Astrocyte (in vitro differentiated cells and primary cell): Measurements from ENCODE around the gene METTL24. TPM values are rescaled to one million over a fixed set of nuclear protein-coding genes. Genes with fewer than 3 reads are reported as not detected.

Source experiments
- DNase-seq: peaks from one replicate; pipeline ENCODE4 v3.0.0-alpha.2; 2010; ENCODE audit warnings: low read depth
- FAIRE-seq: peaks from 2 replicates; lab custom pipeline; 2011; peaks lifted over from hg19 to GRCh38; lab: Jason Lieb, UNC
- H2AFZ ChIP-seq: 2 replicates; pipeline ENCODE4 v1.6.0; 2012; ENCODE audit warnings: low read depth, low read length, inconsistent platforms
- H3K27ac ChIP-seq: 2 replicates; pipeline ENCODE4 v1.5.1; 2011; ENCODE audit warnings: low read depth, low read length, inconsistent platforms
- H3K27me3 ChIP-seq: 2 replicates; pipeline ENCODE4 v1.6.0; 2011; ENCODE audit warnings: low read length, inconsistent platforms; ENCODE audit not compliant: insufficient read depth
- H3K36me3 ChIP-seq: 2 replicates; pipeline ENCODE4 v1.5.1; 2011; ENCODE audit warnings: low read length, inconsistent platforms; ENCODE audit not compliant: insufficient read depth
- H3K4me1 ChIP-seq: 2 replicates; pipeline ENCODE4 v1.5.1; 2011; ENCODE audit warnings: low read length, inconsistent platforms; ENCODE audit not compliant: insufficient read depth
- H3K4me2 ChIP-seq: 2 replicates; pipeline ENCODE4 v1.6.0; 2012; ENCODE audit warnings: low read length, inconsistent platforms
- H3K4me3 ChIP-seq: 2 replicates; pipeline ENCODE4 v1.5.1; 2011; ENCODE audit warnings: low read depth, mild to moderate bottlenecking, low read length, inconsistent platforms; ENCODE audit not compliant: insufficient read depth
- H3K79me2 ChIP-seq: 2 replicates; pipeline ENCODE4 v1.6.0; 2012; ENCODE audit warnings: mild to moderate bottlenecking, low read length, inconsistent platforms; ENCODE audit not compliant: insufficient read depth
- H3K9ac ChIP-seq: 2 replicates; pipeline ENCODE4 v1.6.0; 2012; ENCODE audit warnings: mild to moderate bottlenecking, low read length, inconsistent platforms
- H3K9me3 ChIP-seq: 2 replicates; pipeline ENCODE4 v1.5.1; 2012; ENCODE audit warnings: low read depth, mild to moderate bottlenecking, low read length, inconsistent platforms; ENCODE audit not compliant: insufficient read depth
- H4K20me1 ChIP-seq: 2 replicates; pipeline ENCODE4 v1.6.0; 2012; ENCODE audit warnings: low read length, inconsistent platforms; ENCODE audit not compliant: insufficient read depth
- H3K27ac Mint-ChIP-seq: one replicate; pipeline ENCODE4 v1.8.0; 2021; ENCODE audit warnings: mild to moderate bottlenecking, mixed read lengths; ENCODE audit not compliant: unreplicated experiment
- H3K27me3 Mint-ChIP-seq: one replicate; pipeline ENCODE4 v1.8.0; 2021; ENCODE audit warnings: low read depth, mixed read lengths; ENCODE audit not compliant: unreplicated experiment
- H3K36me3 Mint-ChIP-seq: one replicate; pipeline ENCODE4 v1.8.0; 2021; ENCODE audit warnings: low read depth, mixed read lengths; ENCODE audit not compliant: unreplicated experiment
- H3K4me1 Mint-ChIP-seq: one replicate; pipeline ENCODE4 v1.8.0; 2021; ENCODE audit warnings: low read depth, mixed read lengths; ENCODE audit not compliant: unreplicated experiment
- H3K4me3 Mint-ChIP-seq: one replicate; pipeline ENCODE4 v1.8.0; 2021; ENCODE audit warnings: mild to moderate bottlenecking, moderate library complexity, mixed read lengths; ENCODE audit not compliant: unreplicated experiment
- H3K9me3 Mint-ChIP-seq: one replicate; pipeline ENCODE4 v1.8.0; 2021; ENCODE audit warnings: mild to moderate bottlenecking, mixed read lengths; ENCODE audit not compliant: unreplicated experiment
- EZH2 ChIP-seq: IDR thresholded peaks from 2 replicates; pipeline ENCODE4 v1.6.1; 2012; ENCODE audit warnings: mild to moderate bottlenecking, low read length, inconsistent platforms; ENCODE audit not compliant: insufficient read depth
- total RNA-seq: library from RNA; stranded (reverse); gene quantifications from 2 replicates; pipeline ENCODE4 v1.2.1, GENCODE V29; 2021
- TF ChIP-seq, protein P1 (sequence below): IDR thresholded peaks from 2 replicates; pipeline ENCODE4 v1.5.1; 2011; ENCODE audit warnings: low read depth, mild to moderate bottlenecking, inconsistent platforms, low read length, moderate library complexity; ENCODE audit not compliant: insufficient read depth

The METTL24 gene
- total RNA-seq, 1 donor from 2014 or later = 0.75 TPM

DNA sequence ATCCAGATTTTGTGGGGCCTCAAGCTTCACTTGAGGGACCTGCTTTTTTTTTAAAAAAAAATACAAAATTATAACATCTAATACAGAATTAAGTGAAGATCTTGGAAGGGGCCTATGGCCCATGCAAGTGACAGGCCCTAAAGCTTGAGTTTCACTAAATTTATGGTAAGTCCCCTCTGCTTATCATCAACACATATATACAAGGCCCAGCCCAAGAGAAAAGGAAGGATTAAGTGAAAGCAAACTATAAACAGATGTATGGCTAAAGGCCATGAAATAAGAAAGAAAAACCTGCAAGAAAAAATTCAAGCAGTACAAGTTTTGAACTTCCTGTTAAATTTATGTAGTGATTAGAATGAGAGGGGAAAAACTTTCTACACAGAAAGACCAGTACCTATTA, 91.2 kb downstream of the METTL24 start:
- no peaks in the 10 kb centered on the region for H3K27me3 ChIP-seq
- no peak overlapping the region for H3K27ac ChIP-seq
- no peaks in the 10 kb centered on the region for H3K4me1 ChIP-seq
- no peaks in the 10 kb centered on the region for H3K79me2 ChIP-seq
- no peak for DNase-seq
- no peak overlapping the region for H3K4me3 ChIP-seq
- no peak overlapping the region for H3K27ac Mint-ChIP-seq
- no peak overlapping the region for H3K4me3 Mint-ChIP-seq
- H3K9me3 Mint-ChIP-seq = no peaks in the 10 kb centered on the region
- TF ChIP-seq, protein P1, sequence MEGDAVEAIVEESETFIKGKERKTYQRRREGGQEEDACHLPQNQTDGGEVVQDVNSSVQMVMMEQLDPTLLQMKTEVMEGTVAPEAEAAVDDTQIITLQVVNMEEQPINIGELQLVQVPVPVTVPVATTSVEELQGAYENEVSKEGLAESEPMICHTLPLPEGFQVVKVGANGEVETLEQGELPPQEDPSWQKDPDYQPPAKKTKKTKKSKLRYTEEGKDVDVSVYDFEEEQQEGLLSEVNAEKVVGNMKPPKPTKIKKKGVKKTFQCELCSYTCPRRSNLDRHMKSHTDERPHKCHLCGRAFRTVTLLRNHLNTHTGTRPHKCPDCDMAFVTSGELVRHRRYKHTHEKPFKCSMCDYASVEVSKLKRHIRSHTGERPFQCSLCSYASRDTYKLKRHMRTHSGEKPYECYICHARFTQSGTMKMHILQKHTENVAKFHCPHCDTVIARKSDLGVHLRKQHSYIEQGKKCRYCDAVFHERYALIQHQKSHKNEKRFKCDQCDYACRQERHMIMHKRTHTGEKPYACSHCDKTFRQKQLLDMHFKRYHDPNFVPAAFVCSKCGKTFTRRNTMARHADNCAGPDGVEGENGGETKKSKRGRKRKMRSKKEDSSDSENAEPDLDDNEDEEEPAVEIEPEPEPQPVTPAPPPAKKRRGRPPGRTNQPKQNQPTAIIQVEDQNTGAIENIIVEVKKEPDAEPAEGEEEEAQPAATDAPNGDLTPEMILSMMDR = no peak
- TF ChIP-seq EZH2 = no peak
- H3K9ac ChIP-seq = no peak overlapping the region
- H3K4me2 ChIP-seq = no peak overlapping the region
- no peaks in the 10 kb centered on the region for H3K36me3 Mint-ChIP-seq
- H3K4me1 Mint-ChIP-seq = peaks cover 14% of the 10 kb centered on the region
- FAIRE-seq = no peak
- H3K9me3 ChIP-seq = no peaks in the 10 kb centered on the region
- no peak overlapping the region for H2AFZ ChIP-seq
- no peaks in the 10 kb centered on the region for H3K36me3 ChIP-seq
- H3K27me3 Mint-ChIP-seq = no peaks in the 10 kb centered on the region
- H4K20me1 ChIP-seq = no peaks in the 10 kb centered on the region

DNA sequence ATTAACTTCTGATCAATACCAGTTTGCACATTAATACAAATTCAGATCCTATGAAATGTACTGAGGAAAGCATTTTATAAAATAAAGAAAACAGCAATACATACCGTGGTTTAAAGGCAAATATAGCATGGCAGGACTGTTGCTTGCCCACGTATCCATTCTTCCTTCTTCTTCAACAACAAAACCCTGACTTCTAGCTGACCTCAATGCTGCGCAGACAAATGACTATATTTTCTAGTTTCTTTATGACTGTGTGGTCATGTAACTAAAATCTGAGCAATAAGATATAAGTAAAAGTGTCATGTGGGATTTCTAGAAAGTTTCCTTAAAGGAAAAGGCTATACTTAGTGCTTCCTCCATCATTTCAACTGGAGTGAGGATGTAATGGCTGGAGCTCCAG, 92.9 kb downstream of the METTL24 start:
- H4K20me1 ChIP-seq = no peaks in the 10 kb centered on the region
- H3K9me3 ChIP-seq = no peaks in the 10 kb centered on the region
- FAIRE-seq (no peak), DNase-seq (no peak)
- no peak overlapping the region for H2AFZ ChIP-seq
- no peak overlapping the region for H3K4me2 ChIP-seq
- H3K9me3 Mint-ChIP-seq = peaks cover 6% of the 10 kb centered on the region
- H3K27me3 ChIP-seq = no peaks in the 10 kb centered on the region
- H3K4me3 Mint-ChIP-seq = no peak overlapping the region
- peaks cover 11% of the 10 kb centered on the region for H3K4me1 Mint-ChIP-seq
- H3K9ac ChIP-seq = no peak overlapping the region
- TF ChIP-seq, protein P1 = no peak
- TF ChIP-seq EZH2 = no peak
- H3K79me2 ChIP-seq = no peaks in the 10 kb centered on the region
- no peaks in the 10 kb centered on the region for H3K27me3 Mint-ChIP-seq
- no peaks in the 10 kb centered on the region for H3K36me3 ChIP-seq
- H3K27ac ChIP-seq = no peak overlapping the region
- no peaks in the 10 kb centered on the region for H3K36me3 Mint-ChIP-seq
- H3K4me1 ChIP-seq = no peaks in the 10 kb centered on the region
- no peak overlapping the region for H3K4me3 ChIP-seq
- H3K27ac Mint-ChIP-seq = no peak overlapping the region

DNA sequence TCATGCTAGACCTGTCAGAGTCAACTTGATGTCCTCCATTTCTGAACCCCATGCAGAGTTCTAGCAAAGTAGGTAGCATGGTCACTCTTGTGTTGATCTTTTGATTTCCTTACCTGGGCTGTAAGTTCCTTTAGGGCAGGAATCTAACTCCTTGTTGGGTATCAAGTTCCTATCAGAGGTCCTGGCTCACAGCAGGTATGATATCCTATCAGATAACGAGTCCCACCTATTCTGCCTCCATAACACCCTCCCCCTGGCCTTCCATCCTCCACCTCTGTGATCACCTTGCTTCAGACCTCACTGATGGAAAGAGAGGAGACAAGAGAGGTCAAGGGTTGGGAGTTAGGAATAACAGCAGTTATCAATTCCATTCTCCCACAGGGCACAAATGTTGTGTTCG, 101.8 kb downstream of the METTL24 start:
- peaks cover 10% of the 10 kb centered on the region for H3K9me3 Mint-ChIP-seq

More for the DNA sequence above, 101.8 kb downstream of the METTL24 start:
- TF ChIP-seq, protein P1 = no peak
- TF ChIP-seq EZH2 = no peak
- Histone ChIP-seq H3K27me3 (no peaks in the 10 kb centered on the region), H3K9me3 (no peaks in the 10 kb centered on the region), H3K9ac (no peak overlapping the region), H3K79me2 (no peaks in the 10 kb centered on the region), H4K20me1 (no peaks in the 10 kb centered on the region), H3K27ac (no peak overlapping the region), H2AFZ (no peak overlapping the region), H3K4me3 (no peak overlapping the region), H3K4me1 (no peaks in the 10 kb centered on the region), H3K36me3 (no peaks in the 10 kb centered on the region), H3K4me2 (no peak overlapping the region)
- H3K36me3 Mint-ChIP-seq = no peaks in the 10 kb centered on the region
- DNase-seq = no peak
- H3K4me1 Mint-ChIP-seq = no peaks in the 10 kb centered on the region
- no peak for FAIRE-seq
- no peak overlapping the region for H3K4me3 Mint-ChIP-seq
- H3K27ac Mint-ChIP-seq = no peak overlapping the region
- no peaks in the 10 kb centered on the region for H3K27me3 Mint-ChIP-seq
